Hematopoietic multipotent progenitor cell treated with erythropoietin and hydrocortisone succinate and interleukin-3 and kit ligand, for 17 days (in vitro differentiated cells): ENCODE results near the gene PEPD.

Experiments
- DNase-seq: peaks from one replicate; pipeline ENCODE4 v3.0.0-alpha.2; 2015; ENCODE audit warnings: low spot score

The PEPD gene

DNA sequence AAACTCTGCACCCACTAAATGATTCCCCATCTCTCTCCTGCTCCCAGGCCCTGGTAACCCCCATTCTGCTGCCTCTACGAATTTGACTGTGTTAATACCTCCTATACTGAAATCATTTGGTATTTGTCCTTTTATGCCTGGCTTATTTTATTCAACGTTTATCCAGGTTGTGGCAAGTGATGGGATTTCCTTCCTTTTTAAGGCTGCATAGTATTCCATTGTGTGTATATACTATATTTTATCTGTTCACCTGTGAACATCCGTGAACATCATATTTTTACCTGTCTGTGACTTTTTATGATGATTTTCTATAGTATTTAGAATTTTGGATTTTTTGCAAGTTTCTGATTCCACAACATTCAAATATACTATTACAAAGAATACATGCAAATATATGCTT is 162.0 kb downstream of the PEPD start:
- DNase-seq, result no peak

DNA sequence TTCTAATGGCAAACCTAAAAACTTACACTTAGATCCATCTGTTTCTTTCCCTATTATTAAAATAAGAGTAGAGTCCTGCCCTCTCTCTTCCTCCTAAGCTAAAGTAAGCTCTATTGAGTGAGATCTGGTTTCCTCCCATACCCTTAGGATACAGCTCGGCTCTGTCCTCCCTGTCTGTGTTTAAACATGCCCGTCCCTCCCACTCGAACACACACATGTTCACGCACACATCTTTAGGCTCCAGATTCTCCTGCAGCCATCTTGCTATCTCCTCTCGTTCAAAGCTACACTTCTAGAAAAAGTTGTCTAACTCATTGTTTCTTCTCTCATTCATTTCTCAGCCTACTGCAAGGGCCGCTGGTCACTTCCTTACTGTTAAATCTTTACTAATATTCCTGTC is 163.2 kb downstream of the PEPD start:
- no peak for DNase-seq

DNA sequence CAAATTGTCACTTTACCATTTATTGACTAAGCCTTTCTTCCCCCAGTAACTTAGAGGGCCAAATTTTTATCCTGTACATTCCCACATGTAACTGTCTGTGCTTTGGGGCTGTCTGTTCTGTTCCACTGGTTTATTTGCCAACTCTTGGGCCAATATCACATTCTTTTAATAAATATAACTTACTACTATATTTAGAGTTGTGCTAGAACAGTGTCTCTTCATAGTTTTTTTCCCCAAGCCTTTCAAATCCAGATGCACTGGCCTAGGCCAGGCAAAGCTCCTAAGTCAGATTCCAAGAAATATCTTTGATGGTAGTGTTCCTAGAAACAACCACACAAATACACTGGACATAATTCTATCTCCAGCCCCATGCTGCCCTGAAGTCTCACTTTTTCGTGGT is 164.0 kb downstream of the PEPD start:
- DNase-seq, result no peak

DNA sequence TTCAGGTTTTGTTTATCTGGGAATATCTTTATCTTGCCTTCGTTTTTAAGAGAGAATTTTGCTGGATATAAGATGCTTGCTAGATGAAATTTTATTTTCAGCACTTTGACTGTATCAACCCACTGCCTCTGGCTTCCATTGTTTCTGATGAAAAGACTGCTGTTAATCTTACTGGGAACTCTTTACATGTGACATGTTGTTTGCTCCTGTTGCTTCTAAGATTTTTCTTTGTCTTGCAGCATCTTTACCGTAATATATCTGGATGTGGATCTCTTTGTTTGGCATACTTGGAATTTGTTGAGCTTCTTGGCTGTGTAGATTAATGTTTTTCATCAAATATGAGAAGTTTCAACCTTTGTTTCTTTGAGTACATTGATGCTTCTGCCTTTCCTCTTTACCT is 166.1 kb downstream of the PEPD start:
- DNase-seq, result no peak

DNA sequence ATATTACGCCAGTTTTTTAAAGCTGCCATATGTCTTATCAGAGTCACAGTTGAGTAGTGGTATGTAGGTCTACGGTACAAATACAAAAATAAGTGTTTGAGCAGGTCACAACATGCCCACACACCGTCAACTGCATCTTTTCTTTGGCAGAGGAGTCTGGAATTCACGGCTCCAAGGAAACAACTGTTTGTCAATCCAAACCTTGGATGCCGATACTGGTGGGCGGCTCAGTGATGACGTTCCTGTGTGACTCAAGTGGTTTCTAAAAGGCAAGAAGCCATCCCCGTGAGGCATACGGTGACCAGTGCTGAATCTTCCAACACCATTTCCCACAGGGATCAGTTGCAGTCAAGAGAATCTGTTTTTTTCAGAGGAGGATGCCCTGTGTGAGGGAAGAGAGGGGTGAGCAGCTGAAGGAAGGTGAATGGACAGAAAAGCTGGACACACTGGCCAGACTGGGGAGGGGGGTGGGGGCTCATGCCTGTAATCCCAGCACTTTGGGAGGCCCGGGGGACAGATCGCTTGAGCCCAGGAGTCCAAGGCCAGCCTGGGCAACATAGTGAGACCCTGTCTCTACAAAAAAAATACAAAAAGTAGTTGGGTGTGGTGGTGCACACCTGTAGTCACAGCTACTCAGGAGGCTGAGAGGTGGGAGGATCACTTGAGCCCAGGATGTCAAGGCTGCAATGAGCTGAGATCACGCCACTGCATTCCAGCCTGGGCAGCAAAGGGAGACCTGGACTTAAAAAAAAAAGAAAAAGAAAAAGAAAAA is 170.9 kb downstream of the PEPD start:
- DNase-seq, result no peak

DNA sequence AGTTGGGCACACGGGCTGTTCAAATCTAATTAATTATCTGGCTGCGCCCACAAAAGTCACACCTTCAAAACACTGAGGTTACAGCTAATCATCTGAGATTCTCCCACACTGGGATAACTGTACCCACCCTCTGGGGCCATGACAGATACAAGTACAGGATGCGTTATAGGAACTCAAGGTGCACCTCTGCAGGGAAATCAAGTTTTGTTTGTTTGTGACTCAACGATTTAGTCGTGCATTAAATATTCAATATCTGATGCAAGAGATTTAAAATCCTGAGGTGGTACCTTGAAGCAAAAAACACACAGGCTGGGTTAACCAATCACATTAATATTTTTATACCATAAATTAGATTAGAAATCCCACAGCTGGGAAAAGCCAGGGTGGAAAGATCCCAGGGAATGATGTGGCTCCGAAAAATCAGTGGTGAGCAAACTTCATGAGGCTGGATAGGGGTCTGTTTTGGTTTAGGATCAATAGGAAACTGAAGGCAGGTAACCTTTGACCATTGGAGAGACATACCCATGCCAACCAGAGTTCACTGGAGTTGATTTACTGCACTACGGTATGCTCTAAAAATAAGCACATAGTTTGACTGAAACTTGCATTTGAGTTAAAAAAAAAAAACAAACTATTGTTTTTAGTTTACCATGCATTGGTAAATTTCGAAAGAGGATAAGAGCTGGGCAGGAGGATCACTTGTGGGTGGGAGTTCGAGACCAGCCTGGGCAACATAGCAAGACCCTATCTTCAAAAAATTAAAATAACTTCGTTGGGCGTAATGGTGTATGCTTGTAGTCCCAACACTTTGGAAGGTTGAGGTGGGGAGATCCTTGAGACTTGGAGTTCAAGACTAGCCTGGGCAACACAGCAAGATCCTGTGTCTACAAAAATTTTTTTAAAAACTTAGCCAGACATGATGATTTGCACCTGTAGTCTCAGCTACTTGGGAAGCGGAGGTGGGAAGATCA is 172.0 kb downstream of the PEPD start:
- DNase-seq, result no peak

DNA sequence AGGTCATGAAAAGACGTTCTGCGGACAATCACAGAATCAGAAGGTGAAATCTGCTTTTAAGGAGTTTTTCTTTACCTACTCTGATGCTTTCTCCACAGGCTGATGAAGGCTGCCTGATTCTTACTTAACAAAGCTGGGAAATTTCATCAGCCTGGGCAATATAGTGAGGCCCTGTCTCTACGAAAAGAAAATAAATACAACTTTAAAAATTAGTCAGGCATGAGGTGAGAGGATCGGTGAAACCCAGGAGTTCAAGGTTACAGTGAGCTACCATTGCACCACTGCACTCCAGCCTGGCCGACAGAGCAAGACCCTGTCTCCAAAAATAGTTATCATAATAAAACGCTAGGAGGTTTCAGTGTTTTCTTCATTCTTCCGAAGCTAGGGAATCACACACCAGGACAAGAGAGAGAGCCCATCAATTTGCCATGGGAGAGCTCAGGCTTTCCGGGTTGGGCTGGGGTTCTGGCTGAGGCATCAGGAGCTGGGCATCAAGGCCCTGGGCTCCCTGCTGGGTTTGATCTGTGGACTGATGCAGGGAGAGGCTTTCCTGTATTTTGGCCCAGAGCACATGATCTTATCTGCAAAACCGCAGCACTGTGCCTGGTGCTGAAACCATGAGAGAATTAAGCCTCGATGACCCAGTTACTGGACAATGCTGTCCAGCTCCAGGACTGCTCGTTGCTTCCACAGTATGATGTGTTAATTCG is 173.1 kb downstream of the PEPD start:
- no peak for DNase-seq

DNA sequence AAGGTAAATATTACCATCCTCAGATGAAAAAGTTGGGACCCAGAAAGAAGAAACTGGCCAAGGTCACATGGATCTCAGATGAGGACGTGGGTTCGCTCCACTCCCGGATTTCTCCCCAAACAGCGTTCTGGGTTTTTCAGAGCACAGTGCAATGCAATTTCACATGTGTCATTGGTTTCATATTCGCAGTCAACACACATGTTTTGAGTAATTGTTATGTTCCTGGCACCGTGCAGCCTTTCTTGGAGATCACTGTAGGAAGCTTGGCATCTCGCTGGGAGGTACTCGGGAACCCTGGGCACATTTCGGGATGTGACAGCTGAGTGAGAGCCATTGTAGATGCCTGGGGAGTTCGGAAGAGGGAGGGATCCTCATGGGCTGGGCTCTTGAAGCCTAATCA is 174.3 kb downstream of the PEPD start:
- no peak for DNase-seq

DNA sequence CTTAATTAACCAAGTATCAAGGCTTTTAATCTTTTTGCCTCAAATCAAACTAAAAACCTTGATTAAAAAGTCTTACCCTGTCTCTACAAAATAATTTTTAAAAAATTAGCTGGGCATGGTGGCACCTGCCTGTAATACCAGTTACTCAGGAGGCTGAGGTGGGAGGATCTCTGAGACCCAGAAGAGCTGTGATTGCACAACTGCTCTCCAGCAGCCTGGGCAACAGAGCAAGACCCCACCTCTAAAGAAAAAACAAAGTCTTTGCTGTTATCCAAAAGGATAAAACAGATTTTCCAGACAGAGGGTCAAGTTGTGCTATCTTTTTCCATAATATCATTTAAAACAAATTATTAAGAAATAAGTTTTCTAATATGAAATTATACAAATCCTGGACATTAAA is 174.9 kb downstream of the PEPD start:
- DNase-seq, result no peak

DNA sequence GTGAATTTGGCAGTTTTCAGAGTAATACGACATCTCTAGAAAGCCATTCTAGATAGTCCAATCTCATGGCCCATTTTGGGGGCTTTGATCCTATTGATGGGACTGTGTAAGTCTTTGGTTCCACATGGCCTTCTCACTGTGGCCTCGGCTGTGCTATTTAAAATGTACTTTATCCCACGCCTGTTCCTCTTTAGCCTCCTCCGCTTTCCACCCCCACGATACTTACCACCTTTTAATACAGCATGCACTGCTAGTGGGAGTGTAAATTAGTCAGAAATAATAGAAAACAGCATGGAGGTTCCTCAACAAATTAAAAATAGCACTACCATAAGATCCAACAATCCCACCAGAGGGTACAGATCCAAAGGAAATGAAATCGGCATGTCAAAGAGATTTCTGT is 176.4 kb downstream of the PEPD start:
- DNase-seq, result no peak

DNA sequence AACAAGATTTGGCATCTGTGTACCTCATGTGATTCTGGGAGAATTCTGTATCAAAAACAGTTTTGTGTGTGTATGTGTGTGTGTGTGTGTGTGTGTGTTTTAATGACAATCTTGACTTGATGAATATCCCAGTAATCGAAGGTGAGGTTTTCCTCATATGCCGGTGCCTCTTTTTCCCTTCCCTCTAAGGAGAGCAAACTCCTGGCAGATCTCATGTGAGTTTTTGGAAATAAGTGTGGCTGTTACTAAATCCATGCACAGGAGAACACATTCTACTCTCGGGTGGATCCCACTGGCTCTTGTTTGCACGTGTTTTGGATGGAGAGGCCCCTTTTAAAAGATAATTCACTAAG is 177.0 kb downstream of the PEPD start:
- no peak for DNase-seq

DNA sequence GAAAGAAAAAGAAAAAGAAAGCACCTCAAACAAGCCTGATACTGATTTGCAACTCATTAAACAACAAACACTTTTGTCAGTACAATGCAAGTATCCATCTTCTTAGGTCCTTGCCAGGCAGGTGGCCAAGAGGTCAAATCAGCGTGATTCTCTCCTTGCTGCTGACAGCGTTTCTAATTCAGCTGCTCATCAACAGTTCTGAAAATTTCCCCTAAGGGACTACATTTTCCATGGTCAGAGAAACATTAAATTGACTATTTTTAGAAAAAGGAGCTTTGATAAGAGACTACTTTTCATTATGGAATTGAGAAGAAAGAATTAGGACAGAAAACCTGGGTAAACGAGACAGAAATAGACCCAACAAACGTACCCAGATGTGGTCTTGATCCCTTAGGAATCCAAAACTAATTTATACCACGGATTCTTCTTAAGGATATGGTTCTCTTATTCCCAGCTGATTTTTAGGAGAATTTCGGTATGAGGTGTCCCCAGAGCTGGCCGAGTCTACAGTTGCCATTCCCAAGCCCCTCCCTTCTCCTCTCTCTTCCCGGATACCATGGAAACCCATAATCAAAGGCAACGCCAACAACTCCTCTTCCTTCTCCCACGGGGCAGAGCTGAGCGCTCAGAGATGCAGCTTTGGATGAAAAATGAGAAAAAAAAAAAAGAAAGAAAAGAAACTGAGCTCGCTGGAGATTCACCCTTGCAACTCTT is 177.6 kb downstream of the PEPD start:
- DNase-seq, result no peak

DNA sequence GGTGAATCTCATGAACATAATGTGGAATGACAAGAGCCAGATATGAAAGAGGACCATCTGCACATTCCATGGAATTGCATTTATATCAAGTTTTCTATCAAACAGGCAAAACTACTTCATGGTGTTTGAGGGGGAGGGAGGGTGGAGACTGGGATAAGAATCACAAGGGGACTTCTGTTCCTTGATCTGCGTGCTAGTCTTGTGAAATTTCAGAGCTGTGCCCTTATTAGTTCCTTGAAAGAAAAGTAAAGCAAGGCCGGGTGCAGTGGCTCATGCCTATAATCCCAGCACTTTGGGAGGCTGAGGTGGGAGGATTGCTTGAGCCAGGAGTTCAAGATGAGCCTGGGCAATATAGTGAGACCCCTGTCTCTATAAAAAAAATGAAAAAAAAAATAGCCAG is 178.3 kb downstream of the PEPD start:
- no peak for DNase-seq

DNA sequence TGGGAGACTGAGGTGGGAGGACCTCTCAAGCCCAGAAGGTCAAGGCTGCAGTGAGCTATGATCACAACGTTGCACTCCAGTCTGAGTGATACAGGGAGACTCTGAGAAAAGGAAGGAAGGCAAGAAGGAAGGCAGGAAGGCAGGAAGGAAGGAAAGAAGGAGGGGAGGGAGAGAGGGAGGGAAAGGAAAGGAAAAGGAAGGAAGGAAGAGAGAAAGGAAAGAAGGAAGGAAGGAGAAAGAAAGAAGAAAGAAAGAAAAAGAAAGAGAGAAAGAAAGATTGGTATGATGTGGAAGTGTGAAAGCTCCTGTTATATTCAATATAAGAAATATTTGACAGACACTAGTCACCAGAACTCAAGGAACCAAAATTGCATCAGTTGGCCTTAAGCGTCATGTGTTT is 180.6 kb downstream of the PEPD start:
- DNase-seq, result no peak

DNA sequence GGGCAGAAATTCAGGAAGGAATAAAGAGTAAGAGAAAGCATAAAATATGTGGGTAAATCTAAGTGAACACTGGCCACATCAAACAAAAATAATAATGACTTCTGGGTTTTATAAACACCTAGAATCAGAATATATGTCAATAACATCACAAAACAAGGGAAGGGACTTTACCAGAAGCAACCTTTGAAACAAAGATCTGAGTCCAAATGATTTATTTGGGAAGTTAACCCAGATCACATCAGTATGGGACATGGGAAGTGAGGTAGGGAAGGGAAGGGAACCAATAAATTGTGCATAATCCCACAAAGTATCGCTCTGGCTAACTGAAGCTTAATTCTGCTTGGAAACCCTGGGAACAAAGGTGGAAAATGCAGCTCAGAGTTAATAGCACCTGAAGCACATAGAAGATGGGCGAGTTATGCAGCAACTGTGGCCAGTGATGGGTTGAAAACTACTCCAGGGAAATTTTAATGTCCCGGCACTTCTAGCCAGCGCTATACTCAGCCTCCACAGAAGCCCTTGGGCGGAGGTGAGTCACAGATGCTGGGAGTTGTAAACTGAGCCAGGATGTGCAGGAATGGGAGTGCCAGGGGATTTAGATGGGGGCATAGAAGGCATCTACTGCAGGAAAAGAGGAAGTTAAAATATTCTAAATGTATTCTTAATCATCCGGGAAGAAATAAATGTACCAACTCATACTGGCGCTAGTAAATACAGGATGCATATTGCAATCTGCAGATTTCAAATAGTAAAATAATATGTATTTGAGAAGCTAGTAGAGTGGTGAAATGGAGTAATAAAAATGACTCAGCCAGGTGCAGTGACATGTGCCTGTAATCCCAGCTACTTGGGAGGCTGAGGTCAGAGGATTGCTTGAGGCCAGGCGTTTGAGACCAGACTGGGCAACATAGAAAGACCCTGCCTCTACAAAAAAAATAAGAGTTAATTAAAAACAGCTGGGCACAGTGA is 182.3 kb downstream of the PEPD start:
- DNase-seq, result no peak
